ENCODE results near the gene TMCO4. TPM values are rescaled to one million over a fixed set of nuclear protein-coding genes. Genes with fewer than 3 reads are reported as not detected.

TMCO4 gene
- total RNA-seq, 1 experiment from 2014 or later: 19.7 TPM

DNA sequence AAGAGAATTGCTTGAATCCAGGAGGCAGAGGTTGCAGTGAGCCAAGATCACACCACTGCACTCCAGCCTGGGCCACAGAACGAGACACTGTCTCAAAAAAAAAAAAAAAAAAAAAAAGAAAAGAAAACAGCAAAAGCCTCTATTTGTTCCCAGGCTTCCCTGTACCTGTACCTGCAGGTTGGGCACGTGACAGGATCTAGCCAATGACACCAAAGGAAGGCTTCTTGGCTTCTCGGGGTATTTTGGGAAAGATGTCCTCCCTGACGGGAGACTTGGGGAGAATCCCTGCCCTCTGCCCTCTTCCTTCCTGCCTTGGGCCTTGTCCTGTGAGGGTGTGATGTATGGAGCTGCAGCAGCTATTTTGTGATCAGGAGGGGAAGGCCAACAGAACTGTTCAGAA is 22.8 kb downstream of the TMCO4 start:
- Histone ChIP-seq H3K27ac (ENCODE audit: low read length) (no peak overlapping the region), H3K27me3 (ENCODE audit: low read length) (no peaks in the 10 kb centered on the region), H4K20me1 (ENCODE audit: low read length) (no peaks in the 10 kb centered on the region), H3K79me2 (ENCODE audit: low read length) (no peaks in the 10 kb centered on the region), H3K9me2 (replicated peaks; ENCODE audit: low read length) (no peaks in the 10 kb centered on the region), H3K9me3 (ENCODE audit: low read length) (no peaks in the 10 kb centered on the region), H3F3A (ENCODE audit: low read length, unreplicated experiment) (no peaks in the 10 kb centered on the region), H3K4me2 (ENCODE audit: low read length) (no peak overlapping the region), H3K36me3 (ENCODE audit: low read depth, low read length) (no peaks in the 10 kb centered on the region; the same call in 1 of the 2 replicates), H2AFZ (ENCODE audit: low read length) (no peak overlapping the region), H3K9ac (ENCODE audit: low read length) (no peak overlapping the region), H3K4me1 (ENCODE audit: insufficient read depth, low read length) (no peaks in the 10 kb centered on the region), H3K4me3 (ENCODE audit: low read length) (no peak overlapping the region)
- ATAC-seq: no peak
- CTCF ChIA-PET: no interaction called here
- no peak for DNase-seq
- intact Hi-C loops (cut with micrococcal nuclease): no loop called here
- POLR2A ChIA-PET (ENCODE audit: unreplicated experiment): no interaction called here
- BruUV-seq (replicated peaks): no TSS peak
- TF ChIP-seq, protein P1, sequence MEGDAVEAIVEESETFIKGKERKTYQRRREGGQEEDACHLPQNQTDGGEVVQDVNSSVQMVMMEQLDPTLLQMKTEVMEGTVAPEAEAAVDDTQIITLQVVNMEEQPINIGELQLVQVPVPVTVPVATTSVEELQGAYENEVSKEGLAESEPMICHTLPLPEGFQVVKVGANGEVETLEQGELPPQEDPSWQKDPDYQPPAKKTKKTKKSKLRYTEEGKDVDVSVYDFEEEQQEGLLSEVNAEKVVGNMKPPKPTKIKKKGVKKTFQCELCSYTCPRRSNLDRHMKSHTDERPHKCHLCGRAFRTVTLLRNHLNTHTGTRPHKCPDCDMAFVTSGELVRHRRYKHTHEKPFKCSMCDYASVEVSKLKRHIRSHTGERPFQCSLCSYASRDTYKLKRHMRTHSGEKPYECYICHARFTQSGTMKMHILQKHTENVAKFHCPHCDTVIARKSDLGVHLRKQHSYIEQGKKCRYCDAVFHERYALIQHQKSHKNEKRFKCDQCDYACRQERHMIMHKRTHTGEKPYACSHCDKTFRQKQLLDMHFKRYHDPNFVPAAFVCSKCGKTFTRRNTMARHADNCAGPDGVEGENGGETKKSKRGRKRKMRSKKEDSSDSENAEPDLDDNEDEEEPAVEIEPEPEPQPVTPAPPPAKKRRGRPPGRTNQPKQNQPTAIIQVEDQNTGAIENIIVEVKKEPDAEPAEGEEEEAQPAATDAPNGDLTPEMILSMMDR (conservative IDR thresholded peaks at IDR 0.05; ENCODE audit: low read depth, low read length): no peak
- TF ChIP-seq EZH2phosphoT487 (IDR thresholded peaks at IDR 0.05; ENCODE audit: borderline replicate concordance, low read length): no peak
- no peak for TF ChIP-seq EZH2 (IDR thresholded peaks at IDR 0.05; ENCODE audit: low read length, unreplicated experiment)

DNA sequence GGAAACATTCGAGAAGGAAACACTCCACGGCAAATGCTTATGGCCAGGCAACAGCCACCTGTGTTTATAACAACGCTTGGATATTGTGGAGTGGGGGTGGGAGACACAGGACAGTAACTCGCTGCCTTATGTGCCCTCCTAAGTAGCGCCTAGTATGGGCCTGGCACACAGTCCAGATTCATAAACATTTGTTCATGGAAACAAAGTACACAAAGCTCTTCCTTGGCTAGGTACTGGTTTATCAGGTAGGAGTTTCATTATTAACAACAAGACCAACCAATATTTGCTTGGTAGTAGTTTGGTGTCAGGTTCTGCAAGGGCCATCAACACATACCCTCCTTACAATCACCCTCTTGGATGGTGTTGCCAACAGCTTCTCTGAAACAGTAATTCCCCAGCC is 23.4 kb downstream of the TMCO4 start:
- no peaks in the 10 kb centered on the region for H4K20me1 ChIP-seq (ENCODE audit: low read length)
- DNase-seq: no peak
- H3K4me3 ChIP-seq (ENCODE audit: low read length): no peak overlapping the region
- H2AFZ ChIP-seq (ENCODE audit: low read length): no peak overlapping the region
- no peaks in the 10 kb centered on the region for H3K79me2 ChIP-seq (ENCODE audit: low read length)
- H3K9ac ChIP-seq (ENCODE audit: low read length): no peak overlapping the region
- H3K27me3 ChIP-seq (ENCODE audit: low read length): no peaks in the 10 kb centered on the region
- H3K36me3 ChIP-seq (ENCODE audit: low read depth, low read length): no peaks in the 10 kb centered on the region; the same call in 1 of the 2 replicates
- ChIA-PET CTCF (no interaction called here), POLR2A (ENCODE audit: unreplicated experiment) (no interaction called here)
- no peaks in the 10 kb centered on the region for H3K9me2 ChIP-seq (replicated peaks; ENCODE audit: low read length)
- no peak for TF ChIP-seq EZH2phosphoT487 (IDR thresholded peaks at IDR 0.05; ENCODE audit: borderline replicate concordance, low read length)
- TF ChIP-seq EZH2 (IDR thresholded peaks at IDR 0.05; ENCODE audit: low read length, unreplicated experiment): no peak
- no peak overlapping the region for H3K27ac ChIP-seq (ENCODE audit: low read length)
- no peaks in the 10 kb centered on the region for H3F3A ChIP-seq (ENCODE audit: low read length, unreplicated experiment)
- BruUV-seq (replicated peaks): no TSS peak
- H3K4me1 ChIP-seq (ENCODE audit: insufficient read depth, low read length): peaks cover under 1% of the 10 kb centered on the region; the same call in 1 of the 2 replicates
- no peak for ATAC-seq
- intact Hi-C loops (cut with micrococcal nuclease): no loop called here
- no peak overlapping the region for H3K4me2 ChIP-seq (ENCODE audit: low read length)
- H3K9me3 ChIP-seq (ENCODE audit: low read length): no peaks in the 10 kb centered on the region

DNA sequence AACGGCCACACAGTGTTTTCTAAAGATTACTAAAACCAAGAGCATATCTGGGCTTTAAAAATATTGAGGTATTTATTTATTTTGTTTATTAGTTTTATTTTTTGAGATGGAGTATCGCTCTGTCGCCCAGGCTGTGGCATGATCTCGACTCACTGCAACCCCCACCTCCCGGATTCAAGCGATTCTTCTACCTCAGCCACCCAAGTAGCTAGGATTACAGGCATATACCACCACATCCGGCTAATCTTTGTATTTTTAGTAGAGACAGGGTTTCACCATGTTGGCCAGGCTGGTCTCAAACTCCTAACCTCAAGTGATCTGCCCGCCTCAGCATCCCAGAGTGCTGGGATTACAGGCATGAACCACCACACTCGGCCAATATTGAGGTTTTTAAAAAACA is 23.9 kb downstream of the TMCO4 start:
- no peak overlapping the region for H3K4me3 ChIP-seq (ENCODE audit: low read length)
- H3K9ac ChIP-seq (ENCODE audit: low read length): no peak overlapping the region
- no peak overlapping the region for H2AFZ ChIP-seq (ENCODE audit: low read length)
- intact Hi-C loops (cut with micrococcal nuclease): no loop called here
- TF ChIP-seq EZH2 (IDR thresholded peaks at IDR 0.05; ENCODE audit: low read length, unreplicated experiment) (no peak), EZH2phosphoT487 (IDR thresholded peaks at IDR 0.05; ENCODE audit: borderline replicate concordance, low read length) (no peak)
- TF ChIP-seq, protein P1 (conservative IDR thresholded peaks at IDR 0.05; ENCODE audit: low read depth, low read length): no peak
- no peak overlapping the region for H3K27ac ChIP-seq (ENCODE audit: low read length)
- H3K36me3 ChIP-seq (ENCODE audit: low read depth, low read length): no peaks in the 10 kb centered on the region; the same call in 1 of the 2 replicates
- H3K4me2 ChIP-seq (ENCODE audit: low read length): no peak overlapping the region
- no peaks in the 10 kb centered on the region for H3K79me2 ChIP-seq (ENCODE audit: low read length)
- no peaks in the 10 kb centered on the region for H3K27me3 ChIP-seq (ENCODE audit: low read length)
- BruUV-seq (replicated peaks): no TSS peak
- no peaks in the 10 kb centered on the region for H4K20me1 ChIP-seq (ENCODE audit: low read length)
- no peaks in the 10 kb centered on the region for H3K9me3 ChIP-seq (ENCODE audit: low read length)
- ChIA-PET POLR2A (ENCODE audit: unreplicated experiment) (no interaction called here), CTCF (no interaction called here)
- DNase-seq (no peak), ATAC-seq (no peak)
- peaks cover 5% of the 10 kb centered on the region; the same call in 1 of the 2 replicates for H3K4me1 ChIP-seq (ENCODE audit: insufficient read depth, low read length)
- H3K9me2 ChIP-seq (replicated peaks; ENCODE audit: low read length): no peaks in the 10 kb centered on the region
- no peaks in the 10 kb centered on the region for H3F3A ChIP-seq (ENCODE audit: low read length, unreplicated experiment)
